GM12878 (cell line): ENCODE data around the gene PCGF1. TPM values are rescaled to one million over a fixed set of nuclear protein-coding genes. Genes with fewer than 3 reads are reported as not detected.

Experiments
- ATAC-seq: fragments of 200-7000 bp; cut with Tn5 transposase; 3 replicates; pipeline ENCODE4 v1.9.1; 2020; ENCODE audit warnings: mild to moderate bottlenecking, moderate library complexity
- BruUV-seq: library from RNA; stranded (reverse); fragments of 400-500 nt; replicated peaks from 2 replicates; lab custom pipeline; 2021; lab: Mats Ljungman, UMichigan
- CTCF ChIA-PET: fragments of 300-600 bp; sonication (Branson Sonifier 250); formaldehyde crosslinking; extraction: SDS; loops from one replicate; lab custom pipeline; 2021; ENCODE audit warnings: inconsistent platforms; lab: Yijun Ruan, JAX
- POLR2A ChIA-PET: fragments of 350-600 bp; formaldehyde crosslinking; extraction: SDS; loops from one replicate; lab custom pipeline; 2021; ENCODE audit warnings: inconsistent platforms; lab: Charles Lee
- RAD21 ChIA-PET: fragments of 300-600 bp; sonication (Branson Sonifier 250); formaldehyde crosslinking; loops from one replicate; lab custom pipeline; 2023; ENCODE audit warnings: antibody characterized with exemption; ENCODE audit not compliant: unreplicated experiment; lab: Charles Lee
- SMC1A ChIA-PET: fragments of 300-600 bp; sonication (Branson Sonifier 250); formaldehyde crosslinking; loops from one replicate; lab custom pipeline; 2023; ENCODE audit not compliant: unreplicated experiment, uncharacterized antibody; lab: Charles Lee
- DNase-seq: peaks from one replicate; pipeline ENCODE4 v3.0.0-alpha.2; 2011; ENCODE audit warnings: low read depth, low spot score
- FAIRE-seq: peaks from 3 replicates; lab custom pipeline; 2011; peaks lifted over from hg19 to GRCh38; lab: Jason Lieb, UNC
- H2AFZ ChIP-seq: 2 replicates; pipeline ENCODE4 v1.6.0; 2011; ENCODE audit warnings: low read depth, low read length, control low read depth; ENCODE audit not compliant: control insufficient read depth
- H3K27ac ChIP-seq: 2 replicates; pipeline ENCODE4 v1.5.1; 2011; ENCODE audit warnings: control low read depth; ENCODE audit not compliant: control insufficient read depth, insufficient read depth
- H3K27me3 ChIP-seq, 2 experiments: replicated peaks in 1 of 2; 2 replicates each; pipeline versions ENCODE4 v1.6.0 to v1.6.1; 2011; ENCODE audit warnings: low read length in 1 of 2; ENCODE audit not compliant: control insufficient read depth in 2 of 2, insufficient read depth in 2 of 2
- H3K36me3 ChIP-seq, 2 experiments: 2 replicates each; pipeline ENCODE4 v1.5.1; 2011; ENCODE audit warnings: low read length in 1 of 2; ENCODE audit not compliant: control insufficient read depth in 2 of 2, insufficient read depth in 2 of 2
- H3K4me1 ChIP-seq: 2 replicates; pipeline ENCODE4 v1.6.1; 2011; ENCODE audit warnings: mild to moderate bottlenecking, low read length, moderate library complexity, mixed read lengths; ENCODE audit not compliant: control insufficient read depth, insufficient read depth
- H3K4me2 ChIP-seq: 2 replicates; pipeline ENCODE4 v1.6.0; 2011; ENCODE audit warnings: control low read depth; ENCODE audit not compliant: control insufficient read depth, insufficient read depth
- H3K4me3 ChIP-seq: fragments of 200-600 bp; sonication (generic); 2 replicates; pipeline ENCODE4 v1.5.1; 2016
- H3K79me2 ChIP-seq: 2 replicates; pipeline ENCODE4 v1.6.0; 2011; ENCODE audit warnings: low read length; ENCODE audit not compliant: control insufficient read depth, insufficient read depth
- H3K9ac ChIP-seq: 2 replicates; pipeline ENCODE4 v1.8.0; 2011; ENCODE audit warnings: low read length, control low read depth, mixed read lengths; ENCODE audit not compliant: control insufficient read depth, insufficient read depth
- H3K9me3 ChIP-seq: replicated peaks from 3 replicates; pipeline ENCODE4 v1.5.1; 2011; ENCODE audit warnings: mild to moderate bottlenecking, low read length; ENCODE audit not compliant: control insufficient read depth, insufficient read depth
- H4K20me1 ChIP-seq: 2 replicates; pipeline ENCODE4 v1.6.0; 2011; ENCODE audit not compliant: control insufficient read depth, insufficient read depth
- BCL11A ChIP-seq: IDR thresholded peaks from 2 replicates; pipeline ENCODE4 v1.6.1; 2011; ENCODE audit warnings: low read depth, low read length
- CEBPB ChIP-seq, 2 experiments: fragments of 150-350 bp in 1 of 2; IDR thresholded peaks; 2 replicates each; pipeline ENCODE4 v1.6.1; 2012 to 2014; ENCODE audit warnings: low read depth in 2 of 2, low read length in 2 of 2, borderline replicate concordance in 1 of 2, inconsistent platforms in 1 of 2
- DPF2 ChIP-seq: fragments of 450-650 bp; IDR thresholded peaks from 2 replicates; pipeline ENCODE4 v1.6.1; 2017; ENCODE audit warnings: mild to moderate bottlenecking
- FOXM1 ChIP-seq: IDR thresholded peaks from 2 replicates; pipeline ENCODE4 v1.6.1; 2012; ENCODE audit warnings: low read depth, mild to moderate bottlenecking, inconsistent platforms, low read length, moderate library complexity
- IKZF2 ChIP-seq, 2 experiments: fragments of 450-650 bp; IDR thresholded peaks; 2 replicates each; pipeline ENCODE4 v1.6.1; 2017; ENCODE audit warnings: mild to moderate bottlenecking in 2 of 2, moderate library complexity in 2 of 2
- LARP7 ChIP-seq: fragments of 450-650 bp; IDR thresholded peaks from 2 replicates; pipeline ENCODE4 v1.6.1; 2017; ENCODE audit warnings: mild to moderate bottlenecking
- MEF2A ChIP-seq: IDR thresholded peaks from 2 replicates; pipeline ENCODE4 v1.6.1; 2011; ENCODE audit warnings: low read depth, mild to moderate bottlenecking, low read length, moderate library complexity; ENCODE audit not compliant: insufficient read depth
- NFXL1 ChIP-seq: fragments of 450-650 bp; IDR thresholded peaks from 2 replicates; pipeline ENCODE4 v1.6.1; 2017; ENCODE audit warnings: antibody characterized with exemption, mild to moderate bottlenecking, borderline replicate concordance
- NFYA ChIP-seq: IDR thresholded peaks from 2 replicates; pipeline ENCODE4 v1.6.1; 2011; ENCODE audit warnings: low read depth, mild to moderate bottlenecking, low read length, improper control_type of control experiment, borderline replicate concordance
- NR2F1 ChIP-seq: fragments of 450-650 bp; conservative IDR thresholded peaks from 2 replicates; pipeline ENCODE4 v1.6.1; 2017; ENCODE audit warnings: mild to moderate bottlenecking
- PAX8 ChIP-seq: fragments of 450-650 bp; IDR thresholded peaks from 2 replicates; pipeline ENCODE4 v1.6.1; 2017; ENCODE audit warnings: mild to moderate bottlenecking, moderate library complexity
- SMARCA5 ChIP-seq: fragments of 450-650 bp; IDR thresholded peaks from 2 replicates; pipeline ENCODE4 v1.6.1; 2017; ENCODE audit warnings: mild to moderate bottlenecking
- SMC3 ChIP-seq: IDR thresholded peaks from 2 replicates; pipeline ENCODE4 v1.6.1; 2011; ENCODE audit warnings: low read length, improper control_type of control experiment, borderline replicate concordance
- TCF12 ChIP-seq: IDR thresholded peaks from 2 replicates; pipeline ENCODE4 v1.6.1; 2011; ENCODE audit warnings: low read depth, mild to moderate bottlenecking, low read length
- ZNF622 ChIP-seq: fragments of 450-650 bp; IDR thresholded peaks from 2 replicates; pipeline ENCODE4 v1.6.1; 2017; ENCODE audit warnings: mild to moderate bottlenecking, inconsistent platforms
- WGBS: methylation state at CpG from one replicate; pipeline ENCODE4 v1.1.6; 2016; ENCODE audit warnings: low lambda C conversion rate; ENCODE audit not compliant: insufficient replicate concordance, insufficient coverage; ENCODE audit errors: missing lambda C conversion rate; 5-methylcytosine and 5-hydroxymethylcytosine counted together
- in situ Hi-C: fragments of 300-500 bp; cut with MboI; formaldehyde crosslinking; loops from 9 replicates; pipeline ENCODE4 v1.14.3; 2018; ENCODE audit warnings: mixed read lengths
- intact Hi-C: fragments of 100-400 bp; cut with micrococcal nuclease; formaldehyde crosslinking; loops from one replicate; pipeline ENCODE4 v1.14.2; 2022; ENCODE audit not compliant: unreplicated experiment
- polyA plus RNA-seq, 11 experiments: library from polyadenylated mRNA; depleted of rRNA in 4 of 11; unstranded in 6 of 11; stranded (reverse) in 5 of 11; fragments of >200 nt; fragmentation: Nextera tagmentation in 4 of 11; fragmentation: Illumina TruSeq in 1 of 11; extraction: Ambion mirVana in 4 of 11; extraction: Trizol in 1 of 11; gene quantifications; 1 replicate in 1 of 11; 2 replicates in 10 of 11; pipeline versions ENCODE4 v1.2.1 to v1.2.3, GENCODE V29; 2011 to 2016; ENCODE audit warnings: inconsistent platforms in 2 of 11, missing spikeins in 2 of 11, low read depth in 1 of 11
- total RNA-seq, 4 experiments: library from RNA; depleted of rRNA in 3 of 4; stranded (reverse); fragments of >200 nt in 3 of 4; fragmentation: Illumina TruSeq in 1 of 4; extraction: Trizol in 1 of 4; gene quantifications; 2 replicates each; pipeline versions ENCODE4 v1.2.1 to v1.2.3, GENCODE V29; 2013 to 2021
- TF ChIP-seq, protein P1 (sequence below): fragments of 450-650 bp; IDR thresholded peaks from 2 replicates; pipeline ENCODE4 v1.6.1; 2017; ENCODE audit warnings: mild to moderate bottlenecking, moderate library complexity

Gene PCGF1
- total and polyA plus RNA-seq, 10 of the 15 experiments (the other 5 are each of a cell fraction or from before 2014, with no cell fraction given): 23.1 to 50.8 (median 27.4) TPM

DNA sequence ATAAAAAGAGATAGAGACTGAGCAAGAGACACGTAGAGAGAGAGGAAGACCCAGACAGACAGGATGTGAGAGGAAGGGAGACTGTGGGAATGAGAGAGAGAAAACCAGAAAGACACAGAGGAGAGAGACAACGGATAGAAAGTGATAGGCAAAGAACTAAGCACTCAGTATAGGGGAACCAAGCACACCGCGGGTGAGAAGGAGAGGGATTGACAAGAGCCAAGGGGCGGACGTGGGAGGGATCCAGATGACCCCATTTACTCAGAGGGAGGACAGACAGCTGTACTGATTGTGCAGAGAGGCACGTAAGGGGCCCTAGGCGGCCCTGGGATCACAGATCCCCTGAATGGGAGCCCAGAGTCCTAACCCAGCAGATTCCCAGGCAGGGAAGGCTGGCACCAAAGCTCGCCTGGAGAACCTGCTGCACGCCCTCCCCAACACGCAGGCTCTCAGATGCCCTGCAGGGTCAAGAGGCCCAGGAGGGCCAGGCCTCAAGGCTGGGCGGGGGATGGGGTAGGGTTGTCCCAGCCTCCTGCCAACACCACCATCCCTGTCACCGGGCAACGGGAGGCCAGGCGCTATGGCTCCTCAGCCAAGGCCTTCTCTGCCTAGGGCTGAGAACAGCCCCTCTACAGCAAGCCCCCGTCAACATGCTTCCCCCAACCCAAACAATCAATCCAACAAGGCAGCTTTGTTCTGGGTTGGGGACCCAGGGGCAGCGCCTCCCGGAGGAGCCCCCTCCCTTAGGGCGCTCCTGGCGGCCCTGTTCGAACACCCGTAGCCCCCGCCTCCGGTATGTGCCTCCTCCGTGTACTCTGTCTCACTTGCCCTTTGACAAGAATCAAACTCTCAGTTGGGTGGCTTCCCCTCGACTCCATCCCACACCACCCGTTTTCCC lies 45.7 kb upstream of the PCGF1 start (continued):
- no peak for TF ChIP-seq FOXM1
- TF ChIP-seq NR2F1: peak; percentile 73; the same call in 1 of the 2 replicates
- TF ChIP-seq MEF2A: no peak
- 0 out of 2 replicates have a peak, but pooled peaks have one; percentile 7 for TF ChIP-seq TCF12
- TF ChIP-seq SMC3: no peak
- no peak for TF ChIP-seq NFYA

DNA sequence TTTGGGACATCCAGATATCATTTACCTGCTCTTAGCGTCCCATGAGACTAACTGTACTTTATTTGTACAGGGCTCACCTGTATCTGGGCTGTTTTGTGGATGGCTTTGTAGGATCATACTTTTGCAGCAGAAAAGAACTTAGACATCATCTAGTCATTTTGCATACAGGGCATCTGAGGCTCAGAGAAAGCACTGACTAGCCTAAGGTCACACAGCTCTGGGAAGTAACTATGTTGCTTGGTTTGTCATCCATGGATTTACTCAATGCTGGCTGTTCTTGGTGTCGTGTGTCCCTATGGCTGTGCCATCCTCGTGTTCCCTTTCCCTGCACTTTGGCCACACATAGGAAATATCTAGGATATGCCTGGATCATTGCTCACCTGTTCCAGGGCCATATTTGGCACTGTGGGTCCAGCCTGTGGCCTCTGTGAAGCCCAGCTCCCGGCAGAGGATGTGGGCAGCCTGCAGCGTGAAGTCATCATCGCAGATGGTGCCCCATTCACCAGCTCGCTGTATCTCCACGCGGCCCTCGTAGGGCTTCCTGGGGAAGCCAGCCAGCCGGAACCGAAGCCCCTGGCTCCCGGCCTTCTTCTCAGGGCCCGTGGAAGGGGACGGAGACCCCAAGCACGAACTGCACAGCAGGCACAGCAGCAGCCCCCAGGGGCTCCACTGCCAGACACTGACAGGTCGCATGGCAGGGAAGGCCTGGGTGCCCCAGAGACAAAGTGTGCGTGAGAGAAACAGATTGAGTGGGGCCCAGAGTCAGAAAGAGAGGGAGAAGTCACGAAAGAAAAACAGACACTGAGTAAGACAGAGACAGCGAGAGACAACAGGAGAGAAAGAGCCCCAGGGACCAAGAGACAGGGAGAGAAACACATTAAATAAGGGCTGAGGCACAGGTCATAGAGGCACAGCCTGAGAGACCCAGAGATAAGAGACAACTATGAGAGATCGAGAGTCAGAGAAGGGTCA lies 44.7 kb upstream of the PCGF1 start:
- RAD21 ChIA-PET: interaction anchor here (1.8 to 8.6 kb wide), 6 partner anchors 12 to 71 kb away, joined by 5 to 96 read pairs (median 38); partner anchors contain the start of genes AUP1 and HTRA2
- Histone ChIP-seq H3K4me3 (peak overlapping the region; percentile 95), H3K4me1 (peaks cover 33% of the 10 kb centered on the region), H3K36me3 (peaks cover 1 to 6% of the 10 kb centered on the region in 2 experiments; a peak in 2 of 4 replicates), H3K27me3 (no peaks in the 10 kb centered on the region), H2AFZ (peak overlapping the region; percentile 43), H3K9me3 (no peaks in the 10 kb centered on the region; the same call in 2 of the 3 replicates), H3K4me2 (peak overlapping the region; percentile 95), H3K27ac (peak overlapping the region; percentile 93), H3K79me2 (peaks cover 90% of the 10 kb centered on the region), H4K20me1 (no peaks in the 10 kb centered on the region), H3K9ac (peak overlapping the region; percentile 96)
- under 1% methylated on average over 21 of the region's 21 CpGs for WGBS
- FAIRE-seq (no peak), DNase-seq (no peak), ATAC-seq (peak; percentile 38)
- SMC1A ChIA-PET: interaction anchor here (0.5 to 6.8 kb wide), 10 partner anchors 13 to 144 kb away, joined by 3 to 106 read pairs (median 16); partner anchors contain the start of genes AUP1, HTRA2 and PCGF1
- CTCF ChIA-PET: interaction anchor here (0.6 to 14.3 kb wide), 8 partner anchors 10 to 43 kb away, joined by 4 to 115 read pairs (median 8); partner anchors contain the start of genes AUP1, DQX1 and HTRA2
- intact Hi-C loops (loop anchor here (2.0 kb wide), 1 partner anchor 33 kb away; no protein-coding TSS in a partner anchor), in situ Hi-C loops (no loop called here)
- no TSS peak for BruUV-seq
- POLR2A ChIA-PET: interaction anchor here (1.3 to 17.8 kb wide), 5 partner anchors 13 to 102 kb away, joined by 3 to 441 read pairs (median 9); partner anchors contain the start of genes AUP1, HTRA2, PCGF1 and SEMA4F
- TF ChIP-seq NFXL1 (no peak; the same call in 1 of the 2 replicates), SMARCA5 (peak; percentile 95), LARP7 (0 out of 2 replicates have a peak, but pooled peaks have one; percentile 46), ZNF622 (no peak), FOXM1 (no peak), IKZF2 (IDR thresholded peaks at IDR 0.05) (peak in 1 of 2 experiments; percentile 61; a peak in 3 of 4 replicates), BCL11A (peak; percentile 43; the same call in 1 of the 2 replicates), PAX8 (no peak), DPF2 (peak; percentile 63; the same call in 1 of the 2 replicates), CEBPB (IDR thresholded peaks at IDR 0.05; ENCODE audit: borderline replicate concordance in 1 of 2, low read depth in 2 of 2, low read length in 2 of 2) (no peak)
- TF ChIP-seq, protein P1, sequence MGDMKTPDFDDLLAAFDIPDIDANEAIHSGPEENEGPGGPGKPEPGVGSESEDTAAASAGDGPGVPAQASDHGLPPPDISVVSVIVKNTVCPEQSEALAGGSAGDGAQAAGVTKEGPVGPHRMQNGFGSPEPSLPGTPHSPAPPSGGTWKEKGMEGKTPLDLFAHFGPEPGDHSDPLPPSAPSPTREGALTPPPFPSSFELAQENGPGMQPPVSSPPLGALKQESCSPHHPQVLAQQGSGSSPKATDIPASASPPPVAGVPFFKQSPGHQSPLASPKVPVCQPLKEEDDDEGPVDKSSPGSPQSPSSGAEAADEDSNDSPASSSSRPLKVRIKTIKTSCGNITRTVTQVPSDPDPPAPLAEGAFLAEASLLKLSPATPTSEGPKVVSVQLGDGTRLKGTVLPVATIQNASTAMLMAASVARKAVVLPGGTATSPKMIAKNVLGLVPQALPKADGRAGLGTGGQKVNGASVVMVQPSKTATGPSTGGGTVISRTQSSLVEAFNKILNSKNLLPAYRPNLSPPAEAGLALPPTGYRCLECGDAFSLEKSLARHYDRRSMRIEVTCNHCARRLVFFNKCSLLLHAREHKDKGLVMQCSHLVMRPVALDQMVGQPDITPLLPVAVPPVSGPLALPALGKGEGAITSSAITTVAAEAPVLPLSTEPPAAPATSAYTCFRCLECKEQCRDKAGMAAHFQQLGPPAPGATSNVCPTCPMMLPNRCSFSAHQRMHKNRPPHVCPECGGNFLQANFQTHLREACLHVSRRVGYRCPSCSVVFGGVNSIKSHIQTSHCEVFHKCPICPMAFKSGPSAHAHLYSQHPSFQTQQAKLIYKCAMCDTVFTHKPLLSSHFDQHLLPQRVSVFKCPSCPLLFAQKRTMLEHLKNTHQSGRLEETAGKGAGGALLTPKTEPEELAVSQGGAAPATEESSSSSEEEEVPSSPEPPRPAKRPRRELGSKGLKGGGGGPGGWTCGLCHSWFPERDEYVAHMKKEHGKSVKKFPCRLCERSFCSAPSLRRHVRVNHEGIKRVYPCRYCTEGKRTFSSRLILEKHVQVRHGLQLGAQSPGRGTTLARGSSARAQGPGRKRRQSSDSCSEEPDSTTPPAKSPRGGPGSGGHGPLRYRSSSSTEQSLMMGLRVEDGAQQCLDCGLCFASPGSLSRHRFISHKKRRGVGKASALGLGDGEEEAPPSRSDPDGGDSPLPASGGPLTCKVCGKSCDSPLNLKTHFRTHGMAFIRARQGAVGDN: peak; percentile 81
